ENCODE results near the gene BOD1L1. TPM values are rescaled to one million over a fixed set of nuclear protein-coding genes. Genes with fewer than 3 reads are reported as not detected.

The BOD1L1 gene
- total and polyA plus RNA-seq, 8 donors, result 6.5 to 18.4 (median 10.7) TPM

DNA sequence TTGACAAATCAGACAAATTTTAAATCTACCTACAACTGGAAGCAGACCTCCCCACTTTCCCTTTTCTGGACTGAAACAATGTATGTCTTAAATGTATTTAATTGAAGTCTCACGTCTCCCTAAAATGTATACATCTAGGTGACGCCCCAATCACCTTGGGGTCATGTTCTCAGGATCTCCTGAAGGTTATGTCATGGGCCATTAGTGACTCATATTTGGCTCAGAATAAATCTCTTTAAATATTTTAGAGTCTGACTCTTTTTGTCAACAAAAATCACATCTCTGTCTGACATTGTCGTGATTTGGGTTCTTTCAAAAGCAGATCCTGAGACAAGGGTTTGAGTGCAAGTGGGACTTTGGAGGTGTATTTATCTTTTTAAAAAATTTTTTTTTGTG is 26.2 kb upstream of the BOD1L1 start:
- Histone ChIP-seq H3K27me3 (no peaks in the 10 kb centered on the region), H3K4me1 (peaks cover 0 to 5% (median 0%) of the 10 kb centered on the region in 3 donors), H3K27ac (no peak overlapping the region), H3K4me3 (no peak overlapping the region), H3K36me3 (no peaks in the 10 kb centered on the region), H3K9me3 (no peaks in the 10 kb centered on the region)
- no peak for DNase-seq
- WGBS, 2 donors, result 27 to 35% methylated on average over 3 of the region's 3 CpGs
- intact Hi-C loops (cut with DNase I), result no loop called here
- no peak for ATAC-seq
- no peak for FAIRE-seq
- TF ChIP-seq, protein P1, sequence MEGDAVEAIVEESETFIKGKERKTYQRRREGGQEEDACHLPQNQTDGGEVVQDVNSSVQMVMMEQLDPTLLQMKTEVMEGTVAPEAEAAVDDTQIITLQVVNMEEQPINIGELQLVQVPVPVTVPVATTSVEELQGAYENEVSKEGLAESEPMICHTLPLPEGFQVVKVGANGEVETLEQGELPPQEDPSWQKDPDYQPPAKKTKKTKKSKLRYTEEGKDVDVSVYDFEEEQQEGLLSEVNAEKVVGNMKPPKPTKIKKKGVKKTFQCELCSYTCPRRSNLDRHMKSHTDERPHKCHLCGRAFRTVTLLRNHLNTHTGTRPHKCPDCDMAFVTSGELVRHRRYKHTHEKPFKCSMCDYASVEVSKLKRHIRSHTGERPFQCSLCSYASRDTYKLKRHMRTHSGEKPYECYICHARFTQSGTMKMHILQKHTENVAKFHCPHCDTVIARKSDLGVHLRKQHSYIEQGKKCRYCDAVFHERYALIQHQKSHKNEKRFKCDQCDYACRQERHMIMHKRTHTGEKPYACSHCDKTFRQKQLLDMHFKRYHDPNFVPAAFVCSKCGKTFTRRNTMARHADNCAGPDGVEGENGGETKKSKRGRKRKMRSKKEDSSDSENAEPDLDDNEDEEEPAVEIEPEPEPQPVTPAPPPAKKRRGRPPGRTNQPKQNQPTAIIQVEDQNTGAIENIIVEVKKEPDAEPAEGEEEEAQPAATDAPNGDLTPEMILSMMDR (IDR thresholded peaks at IDR 0.05), result no peak

DNA sequence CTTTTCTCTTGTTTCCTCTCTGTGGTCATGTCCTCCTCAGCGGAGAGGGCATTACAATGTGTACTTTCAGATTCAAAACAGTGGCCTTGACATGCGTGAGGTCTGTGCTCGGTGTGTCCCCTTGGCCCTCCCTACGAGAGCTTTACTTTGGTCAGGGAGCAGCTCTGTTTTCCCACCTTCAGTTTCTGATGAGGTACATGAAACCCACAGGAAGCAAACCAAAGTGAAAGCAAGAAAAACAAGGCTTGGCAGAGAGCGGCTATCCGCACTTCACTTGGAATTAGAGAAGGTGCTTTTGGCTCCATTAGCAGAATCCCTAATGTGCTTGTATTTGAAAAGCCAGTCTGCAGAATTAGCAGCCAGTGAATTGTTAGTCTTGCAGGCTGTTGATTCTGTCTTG is 19.5 kb upstream of the BOD1L1 start:
- DNase-seq, result no peak
- no peaks in the 10 kb centered on the region for H3K27me3 ChIP-seq
- FAIRE-seq, result no peak
- no peak overlapping the region for H3K4me3 ChIP-seq
- intact Hi-C loops (cut with DNase I), result no loop called here
- no peaks in the 10 kb centered on the region for H3K4me1 ChIP-seq
- H3K9me3 ChIP-seq, result no peaks in the 10 kb centered on the region
- no peaks in the 10 kb centered on the region for H3K36me3 ChIP-seq
- peak in 2 of 4 donors; percentile 28 to 58 for ATAC-seq
- 45 to 47% methylated on average over 6 of the region's 6 CpGs for WGBS, 2 donors
- H3K27ac ChIP-seq, result no peak overlapping the region
- TF ChIP-seq, protein P1 (IDR thresholded peaks at IDR 0.05), result no peak

DNA sequence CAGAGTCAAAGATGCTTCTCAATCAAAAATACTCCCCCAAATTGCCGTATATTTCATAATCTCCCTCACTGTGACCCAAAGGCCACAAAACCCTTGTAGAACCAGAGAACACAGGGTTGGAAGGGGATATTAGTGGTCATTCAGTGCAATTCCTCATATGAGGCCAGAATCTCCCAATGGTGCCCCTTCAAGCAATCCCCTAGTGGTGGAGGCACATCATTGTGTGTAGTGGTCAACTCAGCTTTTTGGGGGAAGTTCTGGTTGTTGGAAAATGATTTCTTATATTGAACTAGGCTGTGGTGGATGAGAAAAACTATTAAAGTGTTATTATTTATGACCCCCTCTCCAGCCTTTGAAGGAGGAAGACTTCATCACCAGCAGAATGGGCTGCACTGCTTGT is 17.6 kb upstream of the BOD1L1 start:
- no peak for FAIRE-seq
- Histone ChIP-seq H3K36me3 (no peaks in the 10 kb centered on the region), H3K27ac (no peak overlapping the region), H3K9me3 (no peaks in the 10 kb centered on the region), H3K27me3 (no peaks in the 10 kb centered on the region), H3K4me1 (no peaks in the 10 kb centered on the region), H3K4me3 (no peak overlapping the region)
- 78 to 84% methylated on average over 1 of the region's 1 CpG for WGBS, 2 donors
- intact Hi-C loops (cut with DNase I), result no loop called here
- DNase-seq, result no peak
- ATAC-seq, result no peak
- TF ChIP-seq, protein P1 (IDR thresholded peaks at IDR 0.05), result no peak

DNA sequence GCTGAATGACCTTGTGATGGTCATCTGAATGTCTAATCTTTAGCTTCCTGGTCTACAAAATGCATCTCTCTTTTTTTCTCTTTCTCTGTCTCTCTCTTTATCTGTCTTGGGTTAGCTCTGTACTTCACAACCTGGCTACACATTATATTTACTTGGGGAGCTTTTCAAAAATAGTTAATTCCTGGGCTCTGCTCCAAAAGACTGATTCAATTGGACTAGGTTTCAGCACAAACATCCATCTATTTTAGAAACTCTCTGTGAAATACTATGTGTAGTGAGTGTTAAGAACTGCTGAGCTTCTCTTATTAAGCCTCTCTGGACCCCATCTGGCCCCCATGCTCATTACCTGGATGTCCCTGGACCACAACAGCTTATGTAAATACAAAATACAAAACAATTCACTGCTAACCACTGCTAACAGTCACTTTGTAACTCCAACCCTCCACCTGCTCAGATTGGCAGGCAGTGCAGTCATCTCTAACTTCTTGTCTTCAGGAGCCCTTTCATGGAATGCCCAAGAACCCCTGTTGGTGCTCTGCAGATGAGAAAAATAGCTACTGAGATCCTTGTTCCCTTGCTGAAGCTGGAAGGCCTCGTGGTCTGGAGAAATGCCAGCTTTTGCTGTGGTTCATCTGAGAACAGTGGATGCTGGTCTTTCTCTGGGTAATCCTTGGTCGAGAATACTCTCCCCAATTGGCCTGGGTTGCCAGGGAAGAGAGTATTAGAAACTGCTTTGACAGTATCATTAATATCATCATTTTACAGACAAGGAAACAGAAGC is 14.8 kb upstream of the BOD1L1 start:
- 9 to 20% methylated on average over 2 of the region's 2 CpGs for WGBS, 2 donors
- DNase-seq, result no peak
- FAIRE-seq, result no peak
- ATAC-seq, result peak in 2 of 4 donors; percentile 53 to 55
- no peak overlapping the region for H3K4me3 ChIP-seq
- no peaks in the 10 kb centered on the region for H3K36me3 ChIP-seq
- TF ChIP-seq, protein P1 (IDR thresholded peaks at IDR 0.05), result no peak
- no peaks in the 10 kb centered on the region for H3K9me3 ChIP-seq
- no peak overlapping the region for H3K27ac ChIP-seq
- intact Hi-C loops (cut with DNase I), result no loop called here
- H3K27me3 ChIP-seq, result peaks cover 0 to 4% (median 0%) of the 10 kb centered on the region in 4 donors
- no peaks in the 10 kb centered on the region for H3K4me1 ChIP-seq

DNA sequence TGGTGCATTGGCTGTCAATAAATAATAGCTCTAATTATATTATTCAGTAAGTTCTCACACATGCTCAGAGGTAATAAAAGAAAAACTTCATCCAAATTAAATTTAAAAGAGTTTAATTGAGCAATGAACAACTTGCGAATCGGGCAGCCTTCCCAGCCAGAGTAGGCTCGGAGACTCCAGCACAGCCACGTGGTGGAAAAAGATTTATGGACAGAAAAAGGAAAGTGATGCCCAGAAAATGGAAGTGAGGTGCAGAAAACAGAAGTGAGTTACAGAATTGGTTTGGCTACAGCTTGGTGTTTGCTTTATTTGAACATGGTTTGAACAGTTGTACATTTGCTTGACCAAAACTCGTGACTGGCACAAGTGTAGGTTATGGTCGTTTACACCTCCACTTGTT is 13.6 kb upstream of the BOD1L1 start:
- H3K9me3 ChIP-seq, result no peaks in the 10 kb centered on the region
- no peak for FAIRE-seq
- no peak for ATAC-seq
- TF ChIP-seq, protein P1 (IDR thresholded peaks at IDR 0.05), result no peak
- intact Hi-C loops (cut with DNase I), result no loop called here
- DNase-seq, result no peak
- no peak overlapping the region for H3K4me3 ChIP-seq
- WGBS, 2 donors, result 51 to 62% methylated on average over 6 of the region's 6 CpGs
- H3K27me3 ChIP-seq, result peaks cover 0 to 4% (median 0%) of the 10 kb centered on the region in 4 donors
- no peak overlapping the region for H3K27ac ChIP-seq
- H3K4me1 ChIP-seq, result no peaks in the 10 kb centered on the region
- H3K36me3 ChIP-seq, result no peaks in the 10 kb centered on the region

Measured in pancreas (tissue), 10 donors.